NCI-H1092 treated with DMSO at 0.1 percent for 48 hours (cell line): ENCODE measurements around the gene CDH11.

Experiments used
- DNase-seq: peaks from one replicate; lab custom pipeline; 2025; lab: John Stamatoyannopoulos, UW

CDH11 gene

DNA sequence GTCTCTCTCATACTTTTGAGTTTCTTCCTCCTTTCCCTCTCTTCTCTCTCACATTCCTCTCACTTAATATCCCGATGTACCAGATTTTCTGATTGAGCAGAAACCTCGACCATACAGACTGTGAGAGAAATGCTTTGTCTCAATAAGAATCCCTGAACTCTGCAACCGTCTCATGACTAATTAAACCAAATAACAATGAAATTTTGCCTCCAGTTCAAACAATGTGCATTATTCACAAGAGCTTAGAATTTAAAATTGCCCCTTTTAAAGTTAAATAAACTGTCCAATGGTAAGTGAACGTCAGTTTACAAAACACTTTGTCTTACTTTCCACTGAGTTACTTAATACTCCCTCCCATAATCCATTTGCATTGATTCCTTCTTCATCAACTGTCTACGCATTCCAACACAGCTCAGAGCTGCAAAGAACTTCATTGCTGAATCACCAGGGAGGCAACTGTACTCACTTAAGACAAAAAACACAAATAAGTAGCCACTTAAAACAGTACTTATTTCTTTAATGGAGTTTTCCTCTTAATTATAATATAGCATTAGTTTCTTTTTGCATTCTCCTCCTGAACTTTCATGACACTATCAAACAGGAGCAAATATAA lies 4.9 kb downstream of the CDH11 start:
- no peak for DNase-seq

DNA sequence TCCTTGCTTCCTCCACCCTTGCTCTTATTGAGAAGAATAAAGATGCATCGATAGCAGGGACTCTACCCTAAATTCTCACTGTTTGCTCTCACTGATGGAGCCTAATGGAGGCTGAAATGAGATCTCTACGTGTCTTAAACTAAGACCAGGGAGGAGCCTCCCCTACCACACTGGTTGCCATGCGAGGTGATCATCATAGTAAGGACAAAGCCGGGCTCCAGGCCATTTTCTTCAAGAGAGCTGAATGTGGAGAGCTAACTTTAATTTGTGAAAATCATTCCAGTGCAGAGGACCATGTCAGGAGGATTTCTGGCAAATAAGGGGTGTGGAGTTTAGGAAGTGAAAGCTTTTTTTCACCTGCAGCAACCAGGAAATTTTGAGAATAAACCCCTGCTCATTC lies 5.6 kb downstream of the CDH11 start:
- DNase-seq = no peak

DNA sequence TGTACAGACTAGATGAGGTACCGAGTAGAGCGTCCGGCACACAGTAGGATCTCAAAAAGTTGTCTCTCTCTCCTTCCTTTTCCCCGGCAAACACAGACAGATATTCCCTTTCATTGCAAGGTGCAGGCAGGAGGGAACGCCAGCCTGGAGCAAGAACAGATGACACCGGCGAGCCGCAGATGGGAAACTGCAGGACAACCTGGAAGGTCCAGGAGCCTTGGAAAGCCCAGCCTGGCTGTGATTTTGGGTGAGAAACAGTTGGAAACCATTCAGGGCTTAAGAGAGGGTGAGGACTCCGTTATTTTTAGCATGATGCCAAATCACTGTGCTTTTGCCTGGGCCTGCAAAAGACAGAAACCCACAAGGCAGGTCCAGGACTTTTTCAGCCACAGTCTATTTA lies 7.3 kb downstream of the CDH11 start:
- no peak for DNase-seq

DNA sequence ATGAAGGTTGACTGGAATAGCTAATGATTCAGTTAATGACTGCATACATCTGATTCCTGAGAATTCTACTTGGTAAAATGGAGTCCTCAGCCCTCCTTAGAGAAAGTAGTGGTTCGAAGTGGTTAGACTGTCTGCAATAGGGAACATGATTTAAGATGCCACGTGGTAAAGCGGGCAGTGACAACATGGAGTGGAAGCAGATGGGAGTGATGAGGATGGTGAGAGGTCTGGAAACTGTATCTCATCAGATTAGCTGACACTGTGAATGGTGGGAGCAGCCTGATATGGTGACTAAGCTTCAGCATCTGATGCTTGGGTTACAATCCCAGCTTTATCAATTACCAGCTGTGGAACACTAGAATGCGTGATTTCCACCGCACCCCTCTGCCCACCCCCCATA lies 8.4 kb downstream of the CDH11 start:
- no peak for DNase-seq

DNA sequence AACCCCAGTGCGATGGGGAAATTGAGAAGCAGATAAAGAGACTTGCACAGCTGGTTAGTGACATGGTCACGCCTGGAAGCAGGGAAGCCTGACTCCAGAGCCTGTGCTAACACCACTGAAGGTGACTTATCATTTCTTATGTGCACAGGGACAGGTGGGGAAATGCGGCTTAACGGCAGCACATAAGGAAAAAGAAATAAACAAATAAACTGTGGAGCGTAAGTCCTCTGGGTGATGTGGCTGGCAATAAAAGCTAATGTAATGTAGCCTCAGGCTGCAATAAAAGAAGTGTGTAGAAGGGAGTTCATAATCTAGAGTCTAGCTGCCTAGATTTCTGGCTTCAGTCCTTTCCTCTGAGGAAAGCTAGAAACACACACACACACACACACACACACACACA lies 10.6 kb downstream of the CDH11 start:
- DNase-seq = no peak

DNA sequence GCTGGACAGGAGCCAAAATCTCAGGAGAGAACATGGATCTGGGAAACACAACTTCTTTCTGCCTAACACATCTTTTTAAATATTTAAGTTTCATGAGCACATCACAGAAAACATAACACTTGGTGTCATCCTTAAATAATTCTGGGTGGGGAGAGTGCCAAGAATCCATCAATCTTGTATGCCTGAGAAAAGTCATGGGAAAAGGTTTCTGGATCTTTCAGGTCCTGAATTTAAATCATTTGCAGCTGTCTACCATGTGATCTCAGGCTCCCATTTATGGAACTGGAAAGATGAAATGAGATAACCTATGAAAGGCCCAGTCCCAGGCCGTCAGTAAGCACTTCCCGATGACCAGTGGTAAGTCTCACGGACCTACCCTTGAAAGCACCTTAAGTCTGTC lies 15.1 kb downstream of the CDH11 start:
- DNase-seq = no peak

DNA sequence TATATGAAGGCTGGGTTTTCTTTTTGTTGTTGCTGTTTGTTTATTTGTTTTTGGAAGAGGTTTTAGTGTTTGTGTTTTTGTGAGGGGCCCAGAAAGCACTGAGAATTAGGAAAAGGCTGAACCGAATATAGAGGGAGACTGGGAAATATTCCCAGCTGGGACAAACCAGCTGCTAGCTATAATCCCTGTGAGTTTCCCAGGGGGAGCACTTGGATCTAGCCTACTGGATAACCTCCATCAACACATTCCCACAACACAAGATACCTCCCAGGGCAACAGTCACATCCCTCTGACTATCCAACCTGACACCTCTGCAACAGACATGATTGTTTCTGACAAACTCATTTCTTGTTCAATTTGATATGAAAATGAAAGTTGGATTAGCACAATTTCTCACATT lies 16.7 kb downstream of the CDH11 start:
- DNase-seq = no peak

DNA sequence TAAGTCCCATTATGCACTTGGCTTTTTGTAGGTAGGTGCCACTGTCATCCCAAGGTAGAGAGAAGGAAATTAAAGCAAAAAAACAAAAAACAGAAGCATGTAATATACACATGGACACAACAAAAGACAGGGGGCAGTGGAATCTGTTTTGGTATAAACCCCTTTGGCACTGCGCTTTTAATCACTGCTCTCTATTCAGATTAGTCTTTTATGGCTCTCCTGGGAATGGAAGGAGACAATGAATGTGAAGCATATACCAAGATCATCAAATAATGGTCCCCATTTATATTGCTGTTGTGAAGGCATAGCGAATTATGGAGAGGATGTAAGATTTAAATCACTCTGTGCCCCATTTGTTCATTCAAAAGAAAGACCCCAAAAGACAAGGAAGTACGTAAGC lies 17.4 kb downstream of the CDH11 start:
- no peak for DNase-seq

DNA sequence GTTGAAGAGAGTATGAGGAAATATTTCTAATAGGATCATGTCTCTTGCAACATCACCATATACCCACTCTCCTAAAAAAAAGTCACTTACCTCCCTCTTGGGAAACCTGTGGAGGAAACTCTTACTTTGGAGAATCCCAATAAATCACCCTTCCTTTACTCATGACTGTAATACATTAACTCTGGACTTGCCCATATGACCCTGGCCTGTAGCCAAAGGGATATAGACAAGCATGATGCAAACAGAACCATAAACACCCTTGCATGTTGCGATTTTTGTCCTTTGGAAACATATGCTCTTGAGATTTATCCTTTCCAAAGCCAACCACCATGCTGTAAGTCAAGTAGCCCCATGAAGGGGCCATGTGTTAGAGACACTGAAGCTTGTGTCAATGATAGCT lies 19.5 kb downstream of the CDH11 start:
- no peak for DNase-seq

DNA sequence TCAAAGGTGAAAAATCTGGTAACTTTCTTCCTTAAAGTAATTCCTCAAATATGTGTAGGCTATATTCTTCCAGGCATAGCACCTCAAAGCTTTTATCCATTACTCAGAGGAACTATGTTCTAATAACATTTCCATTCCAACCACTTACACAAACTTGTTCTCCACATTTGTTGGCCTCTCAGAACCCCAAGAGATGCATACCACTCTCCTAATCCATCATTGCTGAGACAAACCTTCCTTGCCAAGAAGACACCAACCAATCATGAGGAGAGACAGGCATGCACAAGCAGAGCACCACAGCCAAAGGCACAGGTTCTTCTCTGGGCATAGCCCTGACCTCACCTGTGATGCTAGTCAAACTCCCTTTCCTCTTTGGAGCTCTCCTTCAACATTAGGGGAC lies 20.9 kb downstream of the CDH11 start:
- DNase-seq = no peak

DNA sequence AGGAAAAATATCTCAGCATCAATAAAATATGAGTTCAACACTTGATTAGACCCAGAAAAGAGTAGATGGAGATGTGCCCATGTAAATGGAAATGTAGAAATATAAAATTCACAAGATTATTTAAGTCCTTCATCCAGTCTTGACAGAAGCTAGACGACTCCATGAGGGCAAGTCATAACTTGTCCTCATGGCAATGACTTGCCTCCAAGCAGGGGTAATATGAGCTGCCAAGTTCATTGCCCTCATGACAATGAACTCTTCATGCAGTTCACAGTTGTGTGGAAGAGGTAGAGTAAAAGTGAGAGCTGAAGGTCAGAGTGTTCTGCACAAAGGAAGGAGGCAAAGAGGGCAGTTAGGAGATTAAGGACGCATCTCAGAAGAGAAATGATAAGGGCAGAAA lies 22.3 kb downstream of the CDH11 start:
- no peak for DNase-seq

DNA sequence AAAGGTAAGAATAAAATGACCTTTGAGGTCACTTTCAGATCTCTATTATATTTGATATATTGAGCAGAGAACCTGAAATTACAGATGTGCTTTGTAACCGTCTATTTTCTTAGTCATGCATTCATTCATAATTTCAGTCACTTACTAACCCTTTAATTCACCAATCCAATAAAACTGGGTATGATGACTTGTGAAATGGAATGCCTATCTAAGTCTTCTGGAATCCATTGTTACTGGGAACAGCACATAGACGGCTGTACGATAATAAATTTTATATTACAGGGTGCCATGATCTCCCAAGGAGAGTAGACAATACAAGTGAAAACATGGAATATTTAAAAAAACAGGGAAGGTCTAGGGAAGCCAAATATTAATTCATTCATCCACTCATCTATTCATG lies 22.9 kb downstream of the CDH11 start:
- no peak for DNase-seq

DNA sequence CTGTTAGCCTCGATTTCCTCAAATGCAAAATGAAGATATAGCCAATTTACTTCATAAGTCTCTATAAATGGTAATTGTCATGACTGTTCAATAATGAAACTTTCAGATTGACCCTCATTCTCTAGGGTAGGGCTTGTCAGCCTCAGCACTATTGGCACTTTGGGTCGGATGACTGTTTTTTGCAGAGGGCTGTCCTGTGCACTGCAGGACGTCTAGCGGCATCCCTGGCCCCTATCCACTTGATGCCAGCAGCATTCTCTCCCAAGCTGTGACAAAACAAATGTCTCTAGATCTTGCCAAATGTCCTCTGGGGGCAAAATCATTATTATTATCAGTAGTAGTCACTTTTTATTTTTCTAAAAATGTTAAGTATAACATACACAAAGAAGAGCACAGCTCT lies 24.6 kb downstream of the CDH11 start:
- DNase-seq = no peak

DNA sequence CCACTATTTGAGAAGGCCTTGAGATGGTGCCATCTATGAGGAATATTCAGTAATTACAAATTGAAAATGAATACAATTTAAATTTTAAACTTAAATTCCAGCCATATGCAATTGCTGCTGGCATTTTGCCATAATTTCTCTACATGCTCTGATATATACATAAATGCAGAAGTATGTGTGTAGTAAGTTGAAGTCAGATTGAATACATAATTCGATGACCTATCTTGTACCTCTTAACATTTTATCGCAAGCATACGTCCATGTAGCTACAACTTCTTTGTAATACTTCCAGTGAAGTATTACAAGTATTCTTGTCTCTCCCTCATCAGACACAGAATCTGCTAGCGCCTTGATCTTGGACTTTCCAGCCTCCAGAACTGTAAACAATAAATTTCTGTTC lies 26.0 kb downstream of the CDH11 start:
- DNase-seq = no peak

DNA sequence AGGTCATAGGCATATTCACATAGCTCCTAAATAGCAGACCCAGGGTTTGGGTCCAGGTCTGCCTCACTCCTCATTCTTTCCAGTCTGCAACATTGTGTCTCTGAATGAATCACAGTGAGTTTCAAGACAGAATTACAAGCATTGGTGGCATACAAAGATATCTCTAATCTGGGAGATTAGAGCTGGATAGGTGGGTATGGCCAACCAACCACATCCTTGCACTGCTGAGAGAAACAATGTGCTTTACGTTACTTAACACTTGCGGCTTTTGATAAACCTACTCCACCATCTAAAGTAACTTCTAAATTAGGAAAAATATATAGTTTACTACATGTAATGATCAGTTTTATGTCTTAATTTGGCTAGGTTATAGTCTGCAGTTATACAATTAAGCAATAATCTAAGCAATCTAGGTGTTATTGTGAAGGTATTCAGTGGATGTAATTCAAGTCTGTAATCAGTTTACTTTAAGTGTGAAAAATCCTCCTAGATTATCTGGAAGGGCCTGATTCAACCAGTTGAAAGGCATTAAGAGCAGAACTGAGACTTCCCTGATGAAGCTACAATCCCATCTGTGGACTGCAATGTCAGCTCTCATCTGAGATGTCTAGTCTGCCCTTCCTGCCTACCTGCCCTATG lies 26.7 kb downstream of the CDH11 start:
- no peak for DNase-seq

DNA sequence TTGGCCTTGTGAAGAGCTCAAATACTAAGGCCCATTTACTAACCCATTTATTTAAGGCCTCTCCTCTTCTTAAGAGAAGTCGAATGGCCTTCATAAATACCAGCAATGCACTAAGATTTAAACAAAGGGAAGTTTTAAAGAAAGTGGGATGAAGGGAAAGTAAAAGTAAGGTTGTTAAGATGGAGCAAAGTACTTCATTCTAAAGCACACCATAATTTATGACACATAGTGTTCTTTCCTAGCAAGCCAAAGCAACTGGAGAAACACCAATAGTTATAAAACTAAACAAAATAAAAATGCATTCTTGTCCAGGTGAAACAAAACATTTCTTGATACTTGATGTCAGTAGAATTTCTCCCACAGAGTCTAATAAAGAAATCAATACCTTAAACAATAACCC lies 27.9 kb downstream of the CDH11 start:
- no peak for DNase-seq

DNA sequence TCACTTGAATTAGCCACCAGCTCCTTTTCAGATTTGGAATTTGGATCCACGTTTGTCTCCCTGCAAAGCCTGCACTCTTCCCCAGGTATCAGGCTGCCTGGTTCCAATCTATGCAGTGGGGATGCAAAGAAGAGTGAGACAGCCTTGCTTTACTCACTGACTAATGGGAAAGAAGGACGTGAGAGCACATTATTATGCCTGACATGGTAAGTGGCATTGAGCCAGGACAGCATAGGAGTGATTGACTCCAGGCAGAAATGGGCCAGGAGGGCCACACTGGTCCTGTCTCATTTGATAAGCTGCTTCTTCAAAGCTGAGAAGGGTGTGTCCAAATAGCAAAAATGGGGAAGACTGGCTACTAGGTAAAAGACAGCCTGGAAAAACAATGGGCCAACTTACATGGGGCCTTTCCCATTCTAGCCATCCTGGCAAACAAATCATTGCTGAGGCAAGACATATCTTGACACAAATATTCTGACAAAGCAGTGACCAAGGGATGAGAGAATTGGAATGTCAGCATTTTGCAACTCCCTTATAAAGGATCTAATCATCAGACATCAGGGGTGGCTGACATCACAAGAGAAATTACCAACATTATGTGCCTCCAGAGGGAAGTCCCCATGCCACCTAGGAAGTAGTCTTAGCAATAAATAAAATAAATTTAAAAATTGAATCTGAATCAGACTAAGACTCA lies 38.6 kb downstream of the CDH11 start:
- no peak for DNase-seq

DNA sequence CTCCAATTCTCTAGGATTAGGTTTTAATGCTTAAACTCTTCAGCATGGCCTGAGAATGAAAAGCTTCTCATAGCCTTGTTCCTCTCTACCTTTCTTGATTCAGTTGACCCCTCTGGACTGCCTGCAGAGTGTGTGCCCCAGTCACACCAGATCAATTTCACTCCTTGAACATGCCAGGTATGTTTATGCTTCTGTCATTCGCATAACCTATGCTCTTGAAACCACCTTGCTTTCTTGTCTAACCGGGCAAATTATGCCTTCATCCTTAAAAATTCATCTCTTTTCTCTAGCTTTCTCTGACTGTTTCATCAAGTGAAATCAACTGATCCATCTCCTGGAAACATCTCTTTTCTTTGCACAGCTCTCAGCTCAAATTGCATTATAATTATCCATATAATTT lies 42.3 kb downstream of the CDH11 start:
- DNase-seq = no peak

DNA sequence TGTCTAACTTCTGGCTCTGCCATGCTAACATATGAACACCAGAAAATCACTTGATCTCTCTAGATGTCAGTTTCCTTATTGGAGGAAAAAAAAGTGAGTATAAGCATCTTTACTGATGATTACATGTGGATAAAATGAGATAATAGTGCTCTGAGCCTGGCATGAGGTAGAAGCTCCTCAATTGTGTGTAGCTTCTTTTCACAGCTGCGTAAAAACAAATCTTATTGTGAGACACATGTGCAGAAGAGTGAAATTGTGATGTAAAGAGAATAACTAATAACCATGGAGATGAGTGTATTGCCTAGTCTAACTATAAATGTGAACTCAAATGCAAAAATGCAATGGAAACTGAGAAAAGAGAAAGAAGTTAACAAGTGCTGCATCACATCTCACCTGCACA lies 44.7 kb downstream of the CDH11 start:
- no peak for DNase-seq

DNA sequence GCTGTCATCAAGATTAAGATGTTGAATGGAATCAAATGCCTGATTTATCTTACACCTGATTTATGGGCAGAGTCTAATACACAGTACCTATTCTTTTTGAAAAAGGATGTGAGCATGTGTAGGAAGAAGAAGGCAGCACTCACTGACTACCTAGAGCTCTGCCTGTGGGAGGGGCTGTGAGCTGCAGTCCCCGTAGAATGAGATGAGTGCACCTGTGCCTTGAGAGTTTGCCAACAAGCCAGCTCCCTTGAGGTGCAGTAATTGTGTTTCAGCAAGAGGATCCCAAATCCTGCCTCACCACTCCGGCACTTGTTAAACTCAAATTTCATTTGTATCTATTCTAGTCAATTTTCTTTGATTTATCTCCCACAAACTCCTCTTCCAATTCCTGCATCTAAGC lies 46.0 kb downstream of the CDH11 start:
- no peak for DNase-seq

DNA sequence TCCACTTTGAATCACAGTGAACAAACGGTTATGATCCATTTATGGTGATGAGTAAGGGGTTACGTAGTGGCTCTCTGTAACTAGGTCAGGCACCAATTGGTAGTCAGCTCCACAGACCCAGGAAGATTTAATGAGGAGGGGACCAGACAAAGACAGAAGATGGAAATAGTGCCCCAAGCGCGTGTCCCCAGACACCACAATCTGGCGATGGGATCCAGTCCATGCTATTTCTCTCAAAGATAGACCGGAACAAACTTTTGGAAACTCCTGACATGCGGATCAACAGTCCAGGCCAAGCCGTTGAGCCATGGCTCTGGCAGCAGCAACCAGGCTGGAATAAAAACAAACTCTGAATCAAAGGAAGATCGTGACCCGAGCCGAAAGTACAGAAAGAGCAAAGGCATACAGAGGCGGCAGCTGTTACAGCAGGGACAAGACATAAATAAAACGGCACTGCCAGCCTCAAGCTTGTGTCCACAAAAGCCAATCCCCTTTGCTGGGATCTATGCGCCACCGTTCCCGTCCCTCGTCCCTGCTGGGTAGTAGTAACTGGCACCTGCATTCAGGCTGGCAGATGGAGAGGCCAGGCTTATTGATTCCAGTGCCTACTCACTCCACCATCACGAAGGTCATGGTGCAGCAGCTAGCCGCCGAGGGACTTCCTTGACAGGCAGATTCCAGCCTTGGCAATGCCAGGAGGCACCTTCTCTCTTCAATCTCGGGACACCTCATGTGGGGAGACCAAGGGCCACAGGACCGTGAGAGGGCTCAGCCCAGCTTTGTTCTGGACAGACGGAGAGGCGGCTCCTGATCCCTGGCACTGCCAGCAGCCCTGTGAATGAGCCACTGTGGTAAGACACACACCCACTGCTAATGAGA lies 50.2 kb downstream of the CDH11 start:
- peak; percentile 36 for DNase-seq

DNA sequence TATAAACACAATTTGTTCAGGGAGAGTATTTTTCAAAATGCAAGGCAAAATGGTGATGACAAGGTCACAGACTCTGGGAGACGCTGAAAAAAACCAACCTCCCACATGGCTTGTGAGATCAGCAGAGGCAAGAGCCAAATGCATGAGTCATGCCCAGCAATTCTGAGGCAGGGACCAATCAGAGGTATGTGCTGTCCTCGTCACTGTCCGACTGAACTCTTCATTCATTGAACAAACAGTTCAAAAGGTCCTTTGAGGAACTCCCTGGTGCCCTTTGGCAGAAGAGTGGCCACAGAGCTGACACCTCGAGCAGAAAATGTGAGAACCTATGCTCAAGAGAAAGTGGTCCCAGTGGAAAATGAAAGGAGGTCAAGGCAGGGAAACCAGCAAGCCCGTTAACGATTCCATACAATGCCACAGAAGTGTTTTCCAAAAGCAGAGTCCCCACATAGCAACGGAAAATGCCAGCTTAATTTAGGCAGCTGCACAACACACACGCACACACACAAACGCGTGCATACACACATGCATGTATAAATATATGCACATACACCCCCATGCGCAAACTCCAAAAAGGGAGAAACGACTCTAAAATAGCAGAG lies 50.9 kb downstream of the CDH11 start:
- peak; percentile 35 for DNase-seq
